Sciatic nerve (tissue), 2 donors: ENCODE data around the gene ESYT1. TPM values are rescaled to one million over a fixed set of nuclear protein-coding genes. Genes with fewer than 3 reads are reported as not detected.

Experiments used
- ATAC-seq: fragments of 200-7000 bp; cut with Tn5 transposase; one replicate; pipeline ENCODE4 v1.9.1; 2020; ENCODE audit warnings: mild to moderate bottlenecking, moderate library complexity
- DNase-seq: peaks from one replicate; pipeline ENCODE4 v3.0.0-alpha.2; 2020; ENCODE audit warnings: low spot score
- intact Hi-C: fragments of 100-400 bp; cut with DNase I; formaldehyde crosslinking; loops from one replicate; pipeline ENCODE4 v1.14.2; 2022
- total RNA-seq: library from RNA; stranded (reverse); fragmentation: NEBNext Ultra II Directional; extraction: Animal tissue kit (Norgen Biotek cat#: 25700); gene quantifications from one replicate; pipeline ENCODE4 v1.2.1, GENCODE V29; 2021
- donor health status: DM: no; HTN: no; CAD: no.
- donor health status: DM: no; HTN: no; CAD: no.

The ESYT1 gene
- total RNA-seq, 1 donor from 2014 or later = 85.9 TPM

DNA sequence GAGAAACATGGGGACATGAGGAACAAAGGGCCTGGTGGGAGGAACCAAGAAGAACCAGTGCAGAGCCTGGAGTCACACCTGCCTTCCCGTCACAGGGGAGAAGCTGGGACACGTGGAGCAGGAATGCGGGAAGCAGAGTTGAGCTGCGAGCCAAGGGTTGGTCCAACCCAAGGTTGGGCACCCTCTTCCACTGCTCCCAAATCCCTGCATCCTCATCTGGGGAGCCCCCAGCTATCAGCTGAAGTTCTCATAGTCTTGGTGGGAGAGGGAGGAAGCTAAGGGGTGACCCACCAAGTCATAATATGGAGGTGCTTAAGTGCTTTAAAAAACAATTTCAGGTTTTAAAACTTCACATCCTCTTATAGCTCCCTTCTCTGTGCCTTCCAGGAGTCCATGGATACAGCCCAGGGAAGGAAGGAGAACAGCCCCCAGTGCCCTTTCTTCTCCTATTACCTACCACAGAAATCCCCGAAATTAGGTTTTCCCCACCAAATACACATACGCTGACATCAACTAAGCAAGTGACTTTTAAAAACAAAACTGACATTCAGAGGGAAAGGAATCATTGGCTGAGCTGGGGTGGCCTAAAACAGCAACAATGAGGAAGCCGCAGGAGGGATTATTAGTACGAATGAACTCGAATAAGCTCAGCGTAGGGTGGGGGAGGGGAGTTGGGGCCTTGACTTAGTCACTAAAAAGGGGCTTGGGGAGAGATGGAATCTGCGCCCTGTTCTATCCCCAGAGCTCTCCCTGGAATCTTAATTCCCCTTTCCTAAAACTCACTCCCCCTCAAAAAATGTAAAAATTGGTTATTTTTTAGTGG, 34.6 kb downstream of the ESYT1 start:
- DNase-seq = no peak
- no peak for ATAC-seq
- intact Hi-C loops = no loop called here

GRCh38 chr12:56163533-56164344, 35.7 kb downstream of the ESYT1 start:
- no peak for DNase-seq
- ATAC-seq = no peak
- intact Hi-C loops = no loop called here

DNA sequence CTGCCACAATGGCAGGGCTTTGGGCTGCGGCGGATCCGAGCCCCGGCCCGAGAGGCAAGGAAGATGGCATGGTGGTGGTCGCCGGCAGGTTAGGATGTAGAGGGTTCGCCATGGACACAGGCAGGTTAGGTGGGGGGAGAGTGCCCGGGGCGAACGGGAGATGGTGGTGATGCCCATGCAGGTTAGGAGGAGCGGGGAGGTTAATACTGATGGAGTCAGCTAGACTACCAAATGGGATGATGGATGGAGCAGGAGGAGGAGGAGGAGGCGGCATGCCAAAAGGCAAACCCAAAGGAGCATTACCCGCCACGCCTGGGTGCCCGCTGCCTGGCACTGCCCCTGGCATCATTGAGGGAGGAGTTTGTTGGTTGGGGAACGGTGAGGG, 36.3 kb downstream of the ESYT1 start:
- intact Hi-C loops = no loop called here
- ATAC-seq = no peak
- DNase-seq = no peak

GRCh38 chr12:56165369-56165768, 37.3 kb downstream of the ESYT1 start:
- ATAC-seq (no peak), DNase-seq (no peak)
- intact Hi-C loops = no loop called here

GRCh38 chr12:56169229-56169759, 41.2 kb downstream of the ESYT1 start:
- intact Hi-C loops = no loop called here
- DNase-seq (no peak), ATAC-seq (no peak)

DNA sequence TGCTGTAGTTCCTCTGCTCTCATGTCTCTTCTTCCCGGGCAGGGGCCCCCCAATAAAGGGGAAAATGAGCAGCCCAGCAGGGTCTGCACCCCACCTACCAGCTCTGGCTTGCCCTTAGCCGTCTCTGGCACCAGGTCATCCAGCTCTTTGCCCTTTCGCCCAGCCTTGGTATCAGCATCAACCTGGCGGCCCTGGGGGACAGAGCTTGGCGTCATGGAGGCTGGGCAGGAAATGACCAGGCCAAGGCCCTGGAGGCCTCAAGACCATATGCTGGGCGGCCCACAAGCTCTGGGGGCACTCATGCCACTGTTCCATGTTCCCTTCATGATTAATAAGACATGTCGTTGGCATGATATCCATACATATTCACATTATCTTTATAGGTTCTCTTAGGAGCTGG, 44.8 kb downstream of the ESYT1 start:
- intact Hi-C loops = no loop called here
- ATAC-seq (no peak), DNase-seq (no peak)

DNA sequence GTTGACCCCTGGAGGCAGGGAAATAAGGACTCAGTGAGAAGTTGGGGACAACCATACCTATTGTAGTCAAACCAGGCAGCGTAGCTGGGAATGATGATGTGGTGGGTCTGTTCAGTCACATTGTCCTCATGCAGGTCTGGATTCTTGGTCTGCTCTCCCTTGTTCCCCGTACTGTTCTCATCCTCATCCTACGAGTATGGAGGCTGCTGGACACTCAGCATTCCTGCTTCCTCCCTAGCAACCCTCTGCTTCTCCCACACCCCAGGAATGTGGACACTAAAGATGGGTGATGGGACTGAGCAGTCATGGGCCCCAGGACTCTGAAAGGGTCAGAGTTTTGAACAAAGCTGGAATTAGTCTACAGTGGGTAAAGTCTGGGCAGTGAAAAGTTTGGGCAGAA, 50.3 kb downstream of the ESYT1 start:
- intact Hi-C loops = no loop called here
- ATAC-seq = no peak
- DNase-seq = no peak

- intact Hi-C loops = no loop called here
- DNase-seq (no peak), ATAC-seq (no peak)
Measured at GRCh38 chr12:56186957-56187356, 58.9 kb downstream of the ESYT1 start.

- DNase-seq = no peak
- no peak for ATAC-seq
- intact Hi-C loops = no loop called here
Measured at GRCh38 chr12:56188131-56188777, 60.2 kb downstream of the ESYT1 start.

- no peak for ATAC-seq
- intact Hi-C loops = no loop called here
- DNase-seq = no peak
Measured at GRCh38 chr12:56188778-56189098, 60.7 kb downstream of the ESYT1 start.

GRCh38 chr12:56189099-56189917, 61.2 kb downstream of the ESYT1 start, which contains the start of gene SMARCC2:
TSS of gene SMARCC2 (minus strand) at chr12:56189483. CDS start at chr12:56189461, 22 bp downstream.
- intact Hi-C loops = no loop called here
- ATAC-seq (peak; percentile 92), DNase-seq (peak; percentile 96)

- ATAC-seq (peak; percentile 82), DNase-seq (peak; percentile 90)
- intact Hi-C loops = loop anchor here (10.0 kb wide), 1 partner anchor 275 kb away; the partner anchor contains the start of gene SPRYD4
Measured at GRCh38 chr12:56189918-56190694, 62.0 kb downstream of the ESYT1 start.

DNA sequence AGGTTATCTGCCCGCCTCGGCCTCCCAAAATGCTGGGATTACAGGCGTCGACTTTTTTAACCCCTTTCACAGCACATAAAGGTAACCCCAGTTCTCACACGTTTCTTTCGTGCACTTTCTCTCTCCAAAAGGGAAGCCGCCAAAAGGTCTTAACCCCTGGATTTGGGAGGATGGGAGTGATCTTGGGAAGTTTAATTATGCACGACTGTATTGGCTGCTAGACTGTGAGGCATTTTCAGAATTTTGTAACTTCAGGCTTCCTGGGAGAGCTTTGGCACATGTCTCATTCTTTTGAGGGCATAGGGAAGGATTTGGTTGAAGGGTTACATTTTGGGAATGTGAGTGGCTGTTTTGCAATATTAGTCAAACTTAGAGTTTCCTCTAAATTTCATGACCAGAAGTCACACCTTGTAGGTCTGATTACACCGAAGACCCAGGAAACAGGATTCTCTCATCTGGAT, 62.7 kb downstream of the ESYT1 start:
- ATAC-seq (peak; percentile 7), DNase-seq (no peak)
- intact Hi-C loops = loop anchor here (10.0 kb wide), 1 partner anchor 274 kb away; the partner anchor contains the start of gene SPRYD4

DNA sequence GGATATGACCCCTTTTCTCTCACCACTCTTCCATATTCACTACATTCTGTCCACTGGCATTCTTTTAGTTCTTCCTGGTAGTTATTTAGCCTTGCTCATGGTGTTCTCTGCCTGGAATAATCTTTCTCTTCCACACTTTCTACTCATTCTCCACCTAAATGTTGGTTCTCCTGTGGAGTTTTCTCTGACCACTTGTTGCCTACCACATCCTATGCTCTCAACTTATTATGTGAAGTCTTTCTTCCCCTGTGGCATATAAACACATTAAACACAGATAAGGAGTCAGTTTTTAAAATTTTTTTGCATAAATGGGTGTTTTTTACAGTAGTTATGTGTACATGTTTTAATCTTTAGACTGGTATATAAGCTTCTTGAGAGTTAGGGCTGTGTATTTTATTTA, 64.5 kb downstream of the ESYT1 start:
- no peak for DNase-seq
- intact Hi-C loops = loop anchor here (10.0 kb wide), 1 partner anchor 272 kb away; the partner anchor contains the start of gene SPRYD4
- no peak for ATAC-seq

DNA sequence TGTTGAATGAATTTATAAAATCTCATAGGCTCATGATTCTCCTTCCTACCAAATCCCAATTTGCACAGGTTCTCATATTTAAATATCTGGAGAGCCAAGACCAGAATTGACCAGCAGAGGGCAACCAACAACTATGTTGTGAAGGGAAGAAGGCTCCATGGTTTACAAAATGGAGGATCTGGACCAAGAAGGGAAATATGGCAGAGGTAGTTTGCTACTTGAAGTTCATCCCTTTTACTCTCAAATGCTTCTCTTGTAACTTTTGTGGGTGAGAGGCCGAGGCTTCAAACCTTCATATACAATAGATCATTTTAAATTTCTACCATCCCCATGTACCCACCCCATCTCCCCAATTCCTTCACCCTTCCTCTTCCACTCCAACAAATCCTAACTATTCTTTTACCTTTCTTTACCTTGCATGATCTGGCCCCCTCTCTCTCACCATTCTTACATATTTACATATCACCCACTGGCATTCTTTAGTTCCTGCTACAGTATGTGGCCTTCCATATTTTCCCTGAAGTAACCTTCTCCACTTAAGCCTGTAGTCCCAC, 65.0 kb downstream of the ESYT1 start:
- ATAC-seq (peak; percentile 30), DNase-seq (peak; percentile 85)
- intact Hi-C loops = loop anchor here (10.0 kb wide), 1 partner anchor 272 kb away; the partner anchor contains the start of gene SPRYD4
